Endometrial microvascular endothelial cells (primary cell): ENCODE data around the gene VAV1. TPM values are rescaled to one million over a fixed set of nuclear protein-coding genes. Genes with fewer than 3 reads are reported as not detected.

ENCODE experiments used
- in situ Hi-C: cut with HindIII; loops from 2 replicates; pipeline ENCODE4 v1.10.0; 2017; ENCODE audit warnings: low sequenced_read_pairs, low pct_unique_long_range_greater_than_20kb; ENCODE audit errors: inconsistent ontology term
- total RNA-seq: library from RNA; depleted of rRNA; stranded (reverse); fragments of >200 nt; gene quantifications from one replicate; pipeline ENCODE4 v1.2.3, GENCODE V29; 2015; ENCODE audit errors: inconsistent ontology term

Gene VAV1, protein sequence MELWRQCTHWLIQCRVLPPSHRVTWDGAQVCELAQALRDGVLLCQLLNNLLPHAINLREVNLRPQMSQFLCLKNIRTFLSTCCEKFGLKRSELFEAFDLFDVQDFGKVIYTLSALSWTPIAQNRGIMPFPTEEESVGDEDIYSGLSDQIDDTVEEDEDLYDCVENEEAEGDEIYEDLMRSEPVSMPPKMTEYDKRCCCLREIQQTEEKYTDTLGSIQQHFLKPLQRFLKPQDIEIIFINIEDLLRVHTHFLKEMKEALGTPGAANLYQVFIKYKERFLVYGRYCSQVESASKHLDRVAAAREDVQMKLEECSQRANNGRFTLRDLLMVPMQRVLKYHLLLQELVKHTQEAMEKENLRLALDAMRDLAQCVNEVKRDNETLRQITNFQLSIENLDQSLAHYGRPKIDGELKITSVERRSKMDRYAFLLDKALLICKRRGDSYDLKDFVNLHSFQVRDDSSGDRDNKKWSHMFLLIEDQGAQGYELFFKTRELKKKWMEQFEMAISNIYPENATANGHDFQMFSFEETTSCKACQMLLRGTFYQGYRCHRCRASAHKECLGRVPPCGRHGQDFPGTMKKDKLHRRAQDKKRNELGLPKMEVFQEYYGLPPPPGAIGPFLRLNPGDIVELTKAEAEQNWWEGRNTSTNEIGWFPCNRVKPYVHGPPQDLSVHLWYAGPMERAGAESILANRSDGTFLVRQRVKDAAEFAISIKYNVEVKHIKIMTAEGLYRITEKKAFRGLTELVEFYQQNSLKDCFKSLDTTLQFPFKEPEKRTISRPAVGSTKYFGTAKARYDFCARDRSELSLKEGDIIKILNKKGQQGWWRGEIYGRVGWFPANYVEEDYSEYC
- total RNA-seq, result not detected

DNA sequence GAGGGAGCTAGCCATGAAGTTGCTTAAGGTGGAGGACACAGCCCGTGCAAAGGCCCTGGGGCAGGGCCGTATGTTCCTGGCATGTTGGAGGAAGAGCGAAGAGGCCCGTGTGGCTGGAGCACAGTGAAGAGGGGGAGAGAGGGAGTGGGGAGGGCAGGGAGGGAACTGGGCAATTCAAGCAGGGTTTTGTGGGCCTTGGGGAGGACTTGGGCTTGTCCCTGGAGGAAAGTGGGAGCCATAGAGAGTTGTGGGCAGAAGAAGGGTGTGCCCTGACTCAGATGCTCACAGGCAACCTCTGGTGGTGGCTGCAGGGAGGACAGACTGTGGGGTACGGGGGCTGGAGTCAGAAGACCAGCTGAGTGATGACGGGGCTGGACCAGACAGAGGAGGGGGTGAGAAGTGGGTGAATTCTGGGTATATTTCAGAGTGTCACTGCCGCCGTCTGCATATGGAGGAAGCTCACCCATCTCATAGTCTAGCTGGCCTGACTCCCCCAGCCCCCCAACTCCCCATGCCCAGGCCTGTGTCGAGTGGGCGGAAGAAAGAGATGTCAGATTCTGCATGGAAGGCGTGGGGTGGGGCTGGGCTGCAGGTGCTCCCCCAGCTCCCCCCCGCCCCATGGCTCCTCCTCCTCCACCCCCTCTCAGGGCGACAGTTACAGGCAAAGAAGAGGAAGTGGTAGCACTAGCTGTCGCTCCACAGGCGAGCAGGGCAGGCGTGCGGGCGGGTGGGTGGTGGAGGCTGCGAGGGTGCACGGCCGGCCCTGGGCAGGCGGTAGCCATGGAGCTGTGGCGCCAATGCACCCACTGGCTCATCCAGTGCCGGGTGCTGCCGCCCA, at the start of gene VAV1:
VAV1 (plus strand) TSS at position 681 of the 838 bp plus-strand sequence; CDS start at position 781, 100 bp downstream.
- in situ Hi-C loops, result no loop called here

DNA sequence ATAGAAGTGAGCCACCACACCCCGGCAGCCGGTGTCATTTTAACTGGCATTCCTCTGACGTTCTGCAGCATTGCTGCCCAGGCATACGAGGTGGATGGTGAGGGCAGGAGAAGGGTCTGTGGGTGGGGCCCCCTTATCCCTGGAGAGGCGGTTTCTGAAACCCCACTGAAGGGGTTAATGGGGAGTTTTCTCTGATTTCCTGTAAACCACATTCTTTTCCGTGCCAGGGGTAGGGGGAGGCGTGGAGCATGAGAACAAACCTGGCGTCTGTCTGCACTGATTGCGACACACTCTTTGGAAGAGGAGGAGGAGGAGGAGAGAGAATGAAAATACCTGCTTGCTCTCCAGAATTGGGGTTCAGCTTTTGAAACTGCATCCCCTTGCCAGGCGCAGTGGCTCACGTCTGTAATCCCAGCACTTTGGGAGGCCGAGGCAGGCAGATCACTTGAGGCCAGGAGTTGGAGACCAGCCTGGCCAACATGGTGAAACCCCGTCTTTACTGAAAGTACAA, 49.3 kb upstream of the VAV1 start:
- in situ Hi-C loops, result no loop called here

DNA sequence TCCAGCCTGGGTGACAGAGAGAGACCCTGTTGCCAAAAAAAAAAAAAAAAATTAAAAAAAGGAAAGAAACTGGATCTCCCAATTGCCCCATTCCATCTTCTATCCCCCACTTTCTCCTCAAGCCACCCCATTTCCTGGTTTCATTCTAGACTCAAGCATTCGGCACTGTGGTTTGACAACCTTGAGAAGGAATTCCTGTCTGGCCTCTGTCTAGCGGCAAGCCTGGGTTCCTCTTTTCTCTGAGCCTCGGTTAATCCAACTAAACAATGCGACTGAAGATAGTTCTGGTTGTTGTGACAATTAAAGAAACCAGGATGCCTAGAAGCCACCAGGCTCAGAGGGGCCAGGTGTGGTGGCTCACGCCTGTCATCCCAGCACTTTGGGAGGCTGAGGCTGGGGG, 48.8 kb upstream of the VAV1 start:
- in situ Hi-C loops, result no loop called here

DNA sequence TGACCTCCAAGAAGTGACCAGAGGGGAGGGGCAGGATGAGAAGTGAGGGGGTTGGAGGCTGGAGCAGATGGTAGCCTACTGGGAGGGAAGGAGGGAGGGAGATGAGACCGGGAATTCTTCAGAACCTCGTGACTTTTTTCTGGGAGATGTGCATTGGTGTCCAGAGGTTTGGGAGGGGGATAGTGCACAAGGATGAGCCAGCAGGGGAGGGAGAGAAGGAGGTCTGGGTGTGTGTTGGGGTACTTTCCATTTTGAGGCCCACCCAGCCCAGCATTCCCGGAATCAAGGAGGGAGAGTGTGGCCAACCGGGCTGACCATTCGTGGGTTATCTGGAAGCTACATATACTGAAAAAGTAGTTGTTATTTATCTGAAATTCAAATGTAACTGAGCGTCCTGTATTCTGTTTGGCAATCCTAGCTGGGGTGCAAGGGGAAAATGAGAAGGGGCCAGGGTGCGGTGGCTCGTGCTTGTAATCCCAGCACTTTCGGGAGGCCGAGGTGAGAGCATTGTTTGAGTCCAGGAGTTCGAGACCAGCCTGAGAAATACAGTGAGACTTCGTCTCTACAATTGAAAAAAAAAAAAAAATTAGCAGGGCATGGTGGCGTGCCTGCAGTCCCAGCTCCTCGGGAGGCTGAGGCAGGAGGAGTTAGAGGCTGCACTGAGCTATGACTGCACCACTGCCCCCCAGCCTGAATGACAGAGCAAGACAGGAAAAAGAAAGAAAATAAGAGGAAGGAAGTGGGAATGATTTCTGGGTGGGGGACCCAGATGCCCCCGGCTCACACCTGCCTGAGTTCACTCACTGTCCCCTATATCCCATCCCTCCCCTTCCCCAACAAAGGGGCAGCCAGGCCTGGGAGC, 47.6 kb upstream of the VAV1 start:
- in situ Hi-C loops, result no loop called here

DNA sequence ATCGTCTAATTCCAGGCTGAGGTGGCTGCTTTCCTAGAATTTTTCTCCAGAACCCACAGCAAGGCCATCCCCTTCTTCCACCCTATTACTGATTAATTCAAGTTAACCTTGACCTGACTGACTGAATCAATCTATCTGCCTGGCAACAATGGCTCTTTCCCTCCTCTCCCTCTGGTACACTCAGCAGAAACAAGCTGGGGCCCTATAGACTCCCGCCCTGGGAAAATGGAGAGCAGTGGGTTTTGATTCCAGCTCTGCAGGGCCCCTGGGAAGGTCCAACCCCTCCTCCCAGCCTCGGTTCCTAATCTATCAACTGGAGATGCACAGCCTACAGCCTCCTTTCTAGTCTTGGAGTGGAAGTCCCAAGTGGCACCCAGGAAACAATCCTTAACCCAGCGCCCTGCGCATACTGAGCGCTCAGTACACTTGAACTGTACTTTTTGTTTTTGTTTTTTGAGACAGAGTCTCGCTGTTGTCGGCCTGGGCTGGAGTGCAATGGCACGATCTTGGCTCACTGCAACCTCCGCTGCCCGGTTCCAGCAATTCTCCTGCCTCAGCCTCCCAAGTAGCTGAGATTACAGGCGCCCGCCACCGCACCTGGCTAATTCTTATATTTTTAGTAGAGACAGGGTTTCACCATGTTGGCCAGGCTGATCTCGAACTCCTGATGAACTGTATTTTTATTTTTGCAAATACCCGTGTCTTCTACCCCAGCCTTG, 46.8 kb upstream of the VAV1 start:
- in situ Hi-C loops, result no loop called here

DNA sequence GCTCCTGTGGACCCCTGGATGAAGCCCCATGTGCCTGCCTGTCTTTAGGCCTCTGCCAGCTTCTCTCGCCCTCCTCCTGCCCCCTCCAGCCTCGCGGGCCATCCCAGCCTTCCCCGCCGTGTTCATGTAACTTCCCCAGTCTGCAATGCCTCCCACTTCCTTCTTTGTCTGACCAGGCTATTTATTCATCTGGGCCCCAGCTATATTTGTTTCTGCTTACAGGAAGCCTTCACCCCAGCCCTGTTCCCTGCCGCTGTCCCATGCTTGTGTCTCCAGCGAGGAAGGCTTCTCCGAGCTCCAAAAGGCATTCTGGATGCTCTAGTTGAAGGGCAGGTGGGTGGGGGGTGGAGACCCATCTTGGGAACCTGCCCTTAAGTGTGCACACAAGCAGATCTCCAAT, 44.2 kb upstream of the VAV1 start:
- in situ Hi-C loops, result no loop called here

DNA sequence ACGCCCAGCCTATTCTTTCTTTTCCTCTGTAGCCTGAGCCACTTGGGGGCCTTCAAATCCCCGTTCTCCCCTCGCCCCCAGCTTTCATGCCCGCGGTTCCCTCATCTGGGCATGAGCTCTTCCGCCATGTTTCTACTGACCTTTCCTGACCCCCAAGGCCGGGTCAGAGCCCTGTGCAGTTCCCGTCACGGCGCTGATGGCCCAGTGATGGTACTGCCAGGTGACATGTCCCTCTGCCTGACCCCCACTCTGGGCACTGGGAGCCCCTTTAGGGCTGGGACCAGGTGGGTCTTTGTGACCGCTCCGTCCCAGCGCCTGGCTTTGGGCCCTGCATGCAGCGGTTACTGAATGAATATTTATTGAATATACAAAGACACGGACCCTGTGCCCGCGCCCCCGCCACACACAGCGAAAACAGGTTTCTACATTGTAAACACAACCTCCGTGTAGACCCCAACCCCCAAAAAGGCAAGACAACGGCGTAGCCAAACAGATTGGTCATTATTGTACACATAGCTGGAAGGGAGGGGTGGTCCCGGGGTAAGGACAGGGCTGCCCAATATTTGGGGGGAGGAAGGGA, 42.8 kb upstream of the VAV1 start:
- in situ Hi-C loops, result no loop called here

DNA sequence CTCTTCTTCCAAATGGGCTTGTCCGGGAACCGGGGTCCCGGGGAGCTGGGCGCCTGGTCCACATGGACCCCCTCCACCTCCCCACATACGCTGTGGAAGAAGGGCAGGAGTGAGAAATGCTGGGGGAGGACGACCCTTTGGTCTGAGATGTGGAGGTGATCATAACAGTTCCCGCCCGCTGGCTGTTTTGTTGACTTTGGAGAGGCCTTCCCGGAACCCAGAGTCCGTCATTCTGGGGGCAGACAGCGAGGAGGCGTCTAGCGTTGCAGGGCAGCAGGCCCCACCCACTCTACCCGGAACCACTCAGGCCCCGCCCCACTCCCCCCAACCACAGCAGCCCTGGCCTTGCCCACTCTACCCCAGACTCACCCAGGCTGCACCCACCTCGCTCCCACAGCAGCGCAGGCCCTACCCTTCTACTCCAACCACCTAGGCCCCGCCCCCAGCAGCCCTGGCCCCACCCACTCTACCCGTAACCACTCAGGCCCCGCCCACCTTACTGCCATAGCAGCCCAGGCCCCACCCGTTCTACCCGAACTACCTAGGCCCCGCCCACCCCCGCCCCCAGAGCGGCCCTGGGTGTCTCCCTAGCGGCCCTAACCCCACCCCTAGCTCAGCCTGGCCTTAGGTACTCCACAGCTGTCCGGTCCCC, 42.2 kb upstream of the VAV1 start:
- in situ Hi-C loops, result no loop called here

DNA sequence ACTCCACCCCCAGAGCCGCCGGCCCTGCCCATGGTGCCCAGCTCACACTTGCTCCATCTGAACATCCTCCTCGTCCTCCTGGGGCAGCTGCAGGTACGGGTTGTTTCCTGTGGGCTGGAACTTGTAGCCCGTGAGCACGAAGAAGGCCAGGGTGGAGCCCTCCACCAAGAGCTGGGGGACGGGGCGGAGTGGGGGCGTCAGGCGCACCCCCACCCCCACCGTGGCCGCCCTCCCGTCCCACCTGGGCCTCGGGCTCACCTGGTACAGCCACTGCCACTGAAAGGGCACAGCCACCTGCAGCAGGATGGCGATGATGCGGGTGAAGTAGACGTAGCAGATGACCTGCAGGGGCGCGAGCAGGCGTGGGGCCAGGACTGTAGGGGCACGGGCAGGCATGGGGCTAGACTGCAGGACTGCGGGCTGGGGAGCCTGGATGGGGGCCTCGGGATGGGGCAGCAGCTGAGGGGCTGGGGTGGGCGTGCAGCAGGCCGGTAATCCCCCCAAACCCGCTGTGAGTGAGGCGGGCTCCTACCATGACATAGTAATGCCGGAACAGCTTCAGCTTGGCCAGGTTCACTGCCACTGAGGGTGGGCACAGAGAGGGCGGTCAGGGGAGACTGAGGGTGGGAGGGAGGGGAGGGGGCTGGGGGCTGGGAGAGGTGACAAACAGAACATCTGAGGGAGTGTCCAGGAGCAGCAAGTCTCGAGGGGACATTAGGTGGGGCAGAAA, 41.4 kb upstream of the VAV1 start:
- in situ Hi-C loops, result no loop called here

DNA sequence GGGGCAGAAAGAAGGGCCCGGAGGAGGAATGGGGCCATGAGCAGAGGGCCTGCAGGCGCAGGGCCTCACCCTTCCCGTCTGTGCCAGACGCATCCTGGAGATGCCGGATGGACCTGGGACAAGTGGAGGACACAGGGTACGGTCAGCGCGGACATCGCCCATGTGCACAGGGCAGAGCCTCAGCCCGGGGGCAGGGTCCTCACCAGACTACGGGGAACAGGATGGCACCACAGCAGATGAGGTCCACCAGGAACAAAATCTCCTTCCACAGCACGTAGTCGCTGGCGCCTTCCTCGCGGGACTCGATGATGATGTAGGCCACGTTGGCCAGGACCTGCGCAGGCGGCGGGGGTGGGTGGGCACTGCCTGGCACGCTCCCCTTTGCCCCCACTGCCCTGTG, 40.7 kb upstream of the VAV1 start:
- in situ Hi-C loops, result no loop called here

DNA sequence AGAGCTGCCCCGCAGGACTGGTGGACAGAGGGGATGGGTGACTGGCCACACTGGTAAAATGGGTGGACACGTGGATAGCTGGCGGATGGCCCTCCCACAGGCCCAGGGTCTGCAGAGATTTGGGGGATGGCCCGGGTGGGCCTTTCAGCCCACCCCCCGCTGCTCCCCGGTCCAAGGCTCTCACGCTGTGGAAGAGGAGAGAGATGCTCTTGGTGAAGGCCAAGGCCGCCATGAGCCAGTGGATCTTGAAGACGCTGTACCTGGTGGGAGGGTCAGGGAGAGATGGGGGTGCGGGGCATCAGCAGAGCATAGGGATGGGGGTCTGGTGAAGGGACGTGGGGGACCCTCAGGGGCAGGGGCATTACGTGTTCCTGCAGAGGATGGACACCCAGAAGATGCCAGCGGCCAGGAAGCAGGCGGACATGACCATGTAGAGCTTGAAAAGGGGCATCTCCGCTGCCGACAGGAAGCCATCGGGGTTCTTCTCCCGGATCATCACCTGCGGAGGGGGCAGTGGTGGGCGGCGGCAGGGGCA, 39.6 kb upstream of the VAV1 start:
- in situ Hi-C loops, result no loop called here

DNA sequence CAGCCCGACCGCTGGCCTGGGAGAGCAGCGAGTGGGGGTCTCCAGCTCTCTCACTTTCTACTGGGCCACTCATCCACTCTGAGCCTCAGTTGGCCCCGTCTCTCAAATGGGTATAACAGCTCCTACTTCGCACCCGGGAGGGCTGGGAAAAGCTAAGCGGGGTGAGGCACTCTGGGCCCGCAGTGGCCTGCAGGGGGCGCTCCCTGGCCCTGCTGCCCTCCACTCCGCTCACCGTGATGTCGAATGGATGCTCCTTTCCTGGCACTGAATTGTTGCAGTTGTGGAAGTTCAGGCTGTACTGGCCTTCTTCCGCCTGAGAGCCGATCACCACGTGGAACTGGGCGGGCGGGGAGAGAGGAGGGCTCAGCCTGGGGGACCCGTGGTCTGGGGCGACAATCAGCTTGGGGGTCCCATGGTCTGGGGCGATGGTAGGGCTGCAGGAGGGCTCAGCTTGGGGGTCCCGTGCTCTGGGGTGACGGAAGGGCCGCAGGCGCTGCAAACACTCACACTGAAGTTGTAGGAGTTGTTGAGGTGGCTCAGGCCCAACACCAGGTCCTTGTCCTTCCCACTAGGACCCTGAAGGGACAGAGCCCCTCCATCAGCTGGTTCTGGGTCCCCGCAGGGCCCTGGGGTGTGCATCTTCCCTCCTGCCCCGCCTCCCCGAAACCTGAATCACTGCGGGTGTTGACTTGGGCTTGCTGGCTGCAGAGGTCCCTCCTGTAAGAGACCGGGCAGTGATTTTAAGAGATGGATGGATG, 39.0 kb upstream of the VAV1 start:
- in situ Hi-C loops, result no loop called here

DNA sequence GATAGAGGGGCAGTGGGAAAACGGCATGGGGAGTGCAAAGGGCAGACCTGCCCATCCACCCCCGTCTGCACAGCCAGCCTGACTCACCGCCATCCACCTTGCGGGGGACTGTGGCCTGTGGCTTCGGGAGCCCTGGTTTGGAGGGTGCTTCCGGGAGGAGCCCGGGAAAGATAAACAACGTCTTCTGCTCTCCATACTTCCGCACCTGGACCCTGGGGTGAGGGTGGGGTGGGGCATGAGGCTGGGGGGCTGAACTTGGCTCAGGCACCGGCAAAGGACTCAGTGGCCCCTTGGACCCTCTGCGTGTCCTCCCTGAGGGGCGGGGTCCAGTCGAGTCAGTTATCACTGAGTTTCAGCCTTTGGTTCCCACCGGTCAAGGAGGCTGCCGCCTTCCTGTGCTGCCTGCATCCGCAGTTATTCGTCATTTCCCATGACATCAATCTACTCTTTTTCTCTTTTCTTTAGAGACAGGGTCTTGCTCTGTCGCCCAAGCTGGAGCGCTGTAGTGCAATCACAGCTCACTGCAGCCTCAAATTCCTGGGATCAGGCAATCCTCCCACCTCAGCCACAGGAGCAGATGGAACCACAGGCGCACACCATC, 38.3 kb upstream of the VAV1 start:
- in situ Hi-C loops, result no loop called here

DNA sequence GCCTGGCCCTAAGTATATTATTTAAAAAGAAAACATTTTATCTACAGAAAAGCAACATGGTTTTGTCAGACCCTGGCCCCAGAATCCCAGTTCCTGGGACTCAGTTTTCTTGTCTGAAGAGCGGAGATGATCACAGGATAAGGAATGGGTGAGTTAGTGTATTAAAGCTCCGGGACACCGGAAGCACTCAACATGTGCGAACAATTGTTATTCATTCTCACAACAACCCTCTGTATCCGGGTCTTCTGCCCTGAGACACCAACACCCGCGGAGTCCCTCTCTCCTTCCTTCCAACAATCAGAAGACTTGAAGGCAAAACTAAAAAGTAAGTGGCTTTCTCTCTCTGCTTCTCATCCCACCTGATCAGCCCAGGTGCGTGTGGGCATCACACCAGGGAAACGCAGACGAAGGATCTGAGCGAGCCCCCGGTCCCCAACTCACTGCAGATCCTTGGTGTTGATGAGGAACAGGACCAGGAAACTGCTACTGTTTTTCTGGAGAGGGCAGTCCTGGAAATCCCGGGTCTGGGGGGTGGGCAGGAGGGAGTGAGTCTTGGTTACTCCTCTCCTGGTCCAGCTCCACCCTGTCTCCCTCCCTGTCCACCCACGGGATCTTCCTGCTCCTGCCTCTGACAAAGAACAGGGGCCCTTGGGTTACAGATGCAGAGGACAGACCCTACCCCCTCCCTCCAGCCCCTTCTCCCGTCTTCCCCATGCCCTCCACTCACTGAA, 37.2 kb upstream of the VAV1 start:
- in situ Hi-C loops, result no loop called here
